Measurements from ENCODE around the gene HTR7. TPM values are rescaled to one million over a fixed set of nuclear protein-coding genes. Genes with fewer than 3 reads are reported as not detected.

HTR7 gene
- total and polyA plus RNA-seq, 2 of the 8 experiments (the other 6 are each of a cell fraction or from before 2014, with no cell fraction given), result 22.9 to 24.6 TPM

GRCh38 chr10:90884431-90884830 is 26.6 kb upstream of the HTR7 start (continued):
- TF ChIP-seq, protein P1, sequence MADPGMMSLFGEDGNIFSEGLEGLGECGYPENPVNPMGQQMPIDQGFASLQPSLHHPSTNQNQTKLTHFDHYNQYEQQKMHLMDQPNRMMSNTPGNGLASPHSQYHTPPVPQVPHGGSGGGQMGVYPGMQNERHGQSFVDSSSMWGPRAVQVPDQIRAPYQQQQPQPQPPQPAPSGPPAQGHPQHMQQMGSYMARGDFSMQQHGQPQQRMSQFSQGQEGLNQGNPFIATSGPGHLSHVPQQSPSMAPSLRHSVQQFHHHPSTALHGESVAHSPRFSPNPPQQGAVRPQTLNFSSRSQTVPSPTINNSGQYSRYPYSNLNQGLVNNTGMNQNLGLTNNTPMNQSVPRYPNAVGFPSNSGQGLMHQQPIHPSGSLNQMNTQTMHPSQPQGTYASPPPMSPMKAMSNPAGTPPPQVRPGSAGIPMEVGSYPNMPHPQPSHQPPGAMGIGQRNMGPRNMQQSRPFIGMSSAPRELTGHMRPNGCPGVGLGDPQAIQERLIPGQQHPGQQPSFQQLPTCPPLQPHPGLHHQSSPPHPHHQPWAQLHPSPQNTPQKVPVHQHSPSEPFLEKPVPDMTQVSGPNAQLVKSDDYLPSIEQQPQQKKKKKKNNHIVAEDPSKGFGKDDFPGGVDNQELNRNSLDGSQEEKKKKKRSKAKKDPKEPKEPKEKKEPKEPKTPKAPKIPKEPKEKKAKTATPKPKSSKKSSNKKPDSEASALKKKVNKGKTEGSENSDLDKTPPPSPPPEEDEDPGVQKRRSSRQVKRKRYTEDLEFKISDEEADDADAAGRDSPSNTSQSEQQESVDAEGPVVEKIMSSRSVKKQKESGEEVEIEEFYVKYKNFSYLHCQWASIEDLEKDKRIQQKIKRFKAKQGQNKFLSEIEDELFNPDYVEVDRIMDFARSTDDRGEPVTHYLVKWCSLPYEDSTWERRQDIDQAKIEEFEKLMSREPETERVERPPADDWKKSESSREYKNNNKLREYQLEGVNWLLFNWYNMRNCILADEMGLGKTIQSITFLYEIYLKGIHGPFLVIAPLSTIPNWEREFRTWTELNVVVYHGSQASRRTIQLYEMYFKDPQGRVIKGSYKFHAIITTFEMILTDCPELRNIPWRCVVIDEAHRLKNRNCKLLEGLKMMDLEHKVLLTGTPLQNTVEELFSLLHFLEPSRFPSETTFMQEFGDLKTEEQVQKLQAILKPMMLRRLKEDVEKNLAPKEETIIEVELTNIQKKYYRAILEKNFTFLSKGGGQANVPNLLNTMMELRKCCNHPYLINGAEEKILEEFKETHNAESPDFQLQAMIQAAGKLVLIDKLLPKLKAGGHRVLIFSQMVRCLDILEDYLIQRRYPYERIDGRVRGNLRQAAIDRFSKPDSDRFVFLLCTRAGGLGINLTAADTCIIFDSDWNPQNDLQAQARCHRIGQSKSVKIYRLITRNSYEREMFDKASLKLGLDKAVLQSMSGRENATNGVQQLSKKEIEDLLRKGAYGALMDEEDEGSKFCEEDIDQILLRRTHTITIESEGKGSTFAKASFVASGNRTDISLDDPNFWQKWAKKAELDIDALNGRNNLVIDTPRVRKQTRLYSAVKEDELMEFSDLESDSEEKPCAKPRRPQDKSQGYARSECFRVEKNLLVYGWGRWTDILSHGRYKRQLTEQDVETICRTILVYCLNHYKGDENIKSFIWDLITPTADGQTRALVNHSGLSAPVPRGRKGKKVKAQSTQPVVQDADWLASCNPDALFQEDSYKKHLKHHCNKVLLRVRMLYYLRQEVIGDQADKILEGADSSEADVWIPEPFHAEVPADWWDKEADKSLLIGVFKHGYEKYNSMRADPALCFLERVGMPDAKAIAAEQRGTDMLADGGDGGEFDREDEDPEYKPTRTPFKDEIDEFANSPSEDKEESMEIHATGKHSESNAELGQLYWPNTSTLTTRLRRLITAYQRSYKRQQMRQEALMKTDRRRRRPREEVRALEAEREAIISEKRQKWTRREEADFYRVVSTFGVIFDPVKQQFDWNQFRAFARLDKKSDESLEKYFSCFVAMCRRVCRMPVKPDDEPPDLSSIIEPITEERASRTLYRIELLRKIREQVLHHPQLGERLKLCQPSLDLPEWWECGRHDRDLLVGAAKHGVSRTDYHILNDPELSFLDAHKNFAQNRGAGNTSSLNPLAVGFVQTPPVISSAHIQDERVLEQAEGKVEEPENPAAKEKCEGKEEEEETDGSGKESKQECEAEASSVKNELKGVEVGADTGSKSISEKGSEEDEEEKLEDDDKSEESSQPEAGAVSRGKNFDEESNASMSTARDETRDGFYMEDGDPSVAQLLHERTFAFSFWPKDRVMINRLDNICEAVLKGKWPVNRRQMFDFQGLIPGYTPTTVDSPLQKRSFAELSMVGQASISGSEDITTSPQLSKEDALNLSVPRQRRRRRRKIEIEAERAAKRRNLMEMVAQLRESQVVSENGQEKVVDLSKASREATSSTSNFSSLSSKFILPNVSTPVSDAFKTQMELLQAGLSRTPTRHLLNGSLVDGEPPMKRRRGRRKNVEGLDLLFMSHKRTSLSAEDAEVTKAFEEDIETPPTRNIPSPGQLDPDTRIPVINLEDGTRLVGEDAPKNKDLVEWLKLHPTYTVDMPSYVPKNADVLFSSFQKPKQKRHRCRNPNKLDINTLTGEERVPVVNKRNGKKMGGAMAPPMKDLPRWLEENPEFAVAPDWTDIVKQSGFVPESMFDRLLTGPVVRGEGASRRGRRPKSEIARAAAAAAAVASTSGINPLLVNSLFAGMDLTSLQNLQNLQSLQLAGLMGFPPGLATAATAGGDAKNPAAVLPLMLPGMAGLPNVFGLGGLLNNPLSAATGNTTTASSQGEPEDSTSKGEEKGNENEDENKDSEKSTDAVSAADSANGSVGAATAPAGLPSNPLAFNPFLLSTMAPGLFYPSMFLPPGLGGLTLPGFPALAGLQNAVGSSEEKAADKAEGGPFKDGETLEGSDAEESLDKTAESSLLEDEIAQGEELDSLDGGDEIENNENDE (IDR thresholded peaks at IDR 0.05; ENCODE audit: insufficient replicate concordance, low read length), result no peak
- TF ChIP-seq ASH2L (IDR thresholded peaks at IDR 0.05; ENCODE audit: low read length) (no peak), ATF3 (IDR thresholded peaks at IDR 0.05; ENCODE audit: insufficient read depth, low read depth, low read length) (no peak), CREB1 (IDR thresholded peaks at IDR 0.05) (no peak), ZNF274 (IDR thresholded peaks at IDR 0.05; ENCODE audit: borderline replicate concordance, extremely low read depth, low read length) (no peak), POLR2AphosphoS5 (IDR thresholded peaks at IDR 0.05; ENCODE audit: low read depth, low read length) (no peak)
